Measurements from ENCODE around the gene HINFP.
"Not testable (repeated sequence)": the region's sequence is repeated elsewhere in the genome, so short reads cannot be mapped to it uniquely, and the experiment has no call there.

HINFP gene

GRCh38 chr11:119154178-119154577 lies 32.8 kb downstream of the HINFP start:
- Histone ChIP-seq H3K27ac (ENCODE audit: low read depth in 2 of 2, low read length in 2 of 2) (no peak overlapping the region), H3K36me3 (ENCODE audit: control insufficient read depth in 2 of 2, insufficient read depth in 2 of 2, low read length in 2 of 2) (no peaks in the 10 kb centered on the region), H3K9me3 (ENCODE audit: control insufficient read depth in 2 of 2, low read length in 2 of 2) (no peaks in the 10 kb centered on the region), H3K4me1 (ENCODE audit: control insufficient read depth in 2 of 2, insufficient read depth in 2 of 2, low read length in 2 of 2) (no peaks in the 10 kb centered on the region), H3K27me3 (ENCODE audit: control insufficient read depth in 2 of 2, insufficient read depth in 2 of 2, low read length in 2 of 2) (peaks cover 25 to 29% of the 10 kb centered on the region in 2 donors), H3K4me3 (ENCODE audit: low read length in 2 of 2) (no peak overlapping the region), H3K9ac (ENCODE audit: low read depth in 1 of 2, low read length in 2 of 2) (no peak overlapping the region)

DNA sequence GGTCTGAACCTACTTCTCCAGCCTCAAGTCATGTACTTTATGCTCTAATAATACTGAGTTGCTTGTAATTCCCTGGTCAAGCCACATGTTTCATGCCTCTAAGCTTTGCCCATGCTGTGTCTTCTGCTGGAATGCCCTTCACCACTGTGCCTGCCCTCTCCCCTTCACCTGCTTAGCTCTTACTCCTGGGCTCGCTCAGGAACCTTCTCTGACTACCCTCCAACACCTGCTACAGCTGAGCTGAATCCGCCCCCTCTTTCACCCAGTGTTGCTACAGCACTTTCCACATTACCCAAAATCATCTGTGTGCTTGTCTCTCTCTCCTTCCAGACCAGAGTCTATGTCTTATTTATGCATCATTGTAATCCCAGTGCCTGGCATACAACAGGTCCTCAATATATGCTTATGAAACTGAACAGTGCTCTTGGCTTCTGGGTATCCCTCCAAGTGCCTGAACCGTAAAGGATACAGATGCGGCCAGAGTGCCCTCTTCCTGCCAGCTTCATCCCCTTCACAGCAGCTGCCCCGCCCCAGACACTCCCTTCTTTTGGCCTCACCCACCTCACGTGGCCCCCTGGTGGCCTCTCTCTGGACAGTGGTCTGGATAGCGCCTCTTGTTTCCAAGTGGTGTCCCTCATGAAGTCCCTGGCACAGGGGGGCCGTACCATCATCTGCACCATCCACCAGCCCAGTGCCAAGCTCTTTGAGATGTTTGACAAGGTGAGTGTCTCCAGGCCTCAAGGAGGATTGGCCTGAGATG lies 34.5 kb downstream of the HINFP start:
- H3K36me3 ChIP-seq (ENCODE audit: control insufficient read depth in 2 of 2, insufficient read depth in 2 of 2, low read length in 2 of 2) = no peaks in the 10 kb centered on the region
- H3K4me3 ChIP-seq (ENCODE audit: low read length in 2 of 2) = no peak overlapping the region
- peaks cover 11 to 16% of the 10 kb centered on the region in 2 donors for H3K27me3 ChIP-seq (ENCODE audit: control insufficient read depth in 2 of 2, insufficient read depth in 2 of 2, low read length in 2 of 2)
- H3K9me3 ChIP-seq (ENCODE audit: control insufficient read depth in 2 of 2, low read length in 2 of 2) = no peaks in the 10 kb centered on the region
- H3K27ac ChIP-seq (ENCODE audit: low read depth in 2 of 2, low read length in 2 of 2) = no peak overlapping the region
- no peaks in the 10 kb centered on the region for H3K4me1 ChIP-seq (ENCODE audit: control insufficient read depth in 2 of 2, insufficient read depth in 2 of 2, low read length in 2 of 2)
- H3K9ac ChIP-seq (ENCODE audit: low read depth in 1 of 2, low read length in 2 of 2) = no peak overlapping the region

GRCh38 chr11:119156496-119156895 lies 35.1 kb downstream of the HINFP start:
- H3K9ac ChIP-seq (ENCODE audit: low read depth in 1 of 2, low read length in 2 of 2) = no peak overlapping the region

DNA sequence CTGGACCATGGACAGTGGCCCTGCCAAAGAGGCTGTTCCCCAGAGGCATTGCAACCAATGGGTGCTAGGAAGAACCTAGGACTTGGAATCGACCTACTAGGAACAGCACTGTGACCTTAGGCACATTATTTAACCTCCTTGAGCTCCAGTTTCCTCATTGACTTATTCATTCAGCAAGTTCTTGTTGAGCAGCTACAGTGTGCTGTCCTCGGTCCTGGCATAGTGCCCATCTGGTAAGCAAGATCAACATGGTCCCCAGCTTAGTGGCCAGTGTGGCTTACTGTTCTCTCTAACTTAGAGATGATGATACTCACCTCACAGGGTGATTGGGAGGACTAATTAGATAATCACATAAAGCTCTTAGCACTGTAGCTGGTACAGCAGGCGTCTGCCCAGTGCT lies 35.7 kb downstream of the HINFP start:
- Histone ChIP-seq H3K4me1 (ENCODE audit: control insufficient read depth in 2 of 2, insufficient read depth in 2 of 2, low read length in 2 of 2) (no peaks in the 10 kb centered on the region), H3K9ac (ENCODE audit: low read depth in 1 of 2, low read length in 2 of 2) (no peak overlapping the region), H3K27me3 (ENCODE audit: control insufficient read depth in 2 of 2, insufficient read depth in 2 of 2, low read length in 2 of 2) (peaks cover 8 to 10% of the 10 kb centered on the region in 2 donors), H3K9me3 (ENCODE audit: control insufficient read depth in 2 of 2, low read length in 2 of 2) (no peaks in the 10 kb centered on the region), H3K36me3 (ENCODE audit: control insufficient read depth in 2 of 2, insufficient read depth in 2 of 2, low read length in 2 of 2) (no peaks in the 10 kb centered on the region), H3K4me3 (ENCODE audit: low read length in 2 of 2) (no peak overlapping the region), H3K27ac (ENCODE audit: low read depth in 2 of 2, low read length in 2 of 2) (no peak overlapping the region)

More at GRCh38 chr11:119156496-119156895, 35.1 kb downstream of the HINFP start:
- no peaks in the 10 kb centered on the region for H3K4me1 ChIP-seq (ENCODE audit: control insufficient read depth in 2 of 2, insufficient read depth in 2 of 2, low read length in 2 of 2)
- no peak overlapping the region for H3K4me3 ChIP-seq (ENCODE audit: low read length in 2 of 2)
- peaks cover 11 to 13% of the 10 kb centered on the region in 2 donors for H3K27me3 ChIP-seq (ENCODE audit: control insufficient read depth in 2 of 2, insufficient read depth in 2 of 2, low read length in 2 of 2)
- no peaks in the 10 kb centered on the region for H3K36me3 ChIP-seq (ENCODE audit: control insufficient read depth in 2 of 2, insufficient read depth in 2 of 2, low read length in 2 of 2)
- H3K9me3 ChIP-seq (ENCODE audit: control insufficient read depth in 2 of 2, low read length in 2 of 2) = no peaks in the 10 kb centered on the region
- H3K27ac ChIP-seq (ENCODE audit: low read depth in 2 of 2, low read length in 2 of 2) = no peak overlapping the region

GRCh38 chr11:119158467-119158866 lies 37.1 kb downstream of the HINFP start:
- peaks cover 3 to 8% of the 10 kb centered on the region in 2 donors for H3K27me3 ChIP-seq (ENCODE audit: control insufficient read depth in 2 of 2, insufficient read depth in 2 of 2, low read length in 2 of 2)
- H3K36me3 ChIP-seq (ENCODE audit: control insufficient read depth in 2 of 2, insufficient read depth in 2 of 2, low read length in 2 of 2) = no peaks in the 10 kb centered on the region
- H3K27ac ChIP-seq (ENCODE audit: low read depth in 2 of 2, low read length in 2 of 2) = no peak overlapping the region
- no peaks in the 10 kb centered on the region for H3K9me3 ChIP-seq (ENCODE audit: control insufficient read depth in 2 of 2, low read length in 2 of 2)
- H3K9ac ChIP-seq (ENCODE audit: low read depth in 1 of 2, low read length in 2 of 2) = no peak overlapping the region
- no peaks in the 10 kb centered on the region for H3K4me1 ChIP-seq (ENCODE audit: control insufficient read depth in 2 of 2, insufficient read depth in 2 of 2, low read length in 2 of 2)
- H3K4me3 ChIP-seq (ENCODE audit: low read length in 2 of 2) = no peak overlapping the region

DNA sequence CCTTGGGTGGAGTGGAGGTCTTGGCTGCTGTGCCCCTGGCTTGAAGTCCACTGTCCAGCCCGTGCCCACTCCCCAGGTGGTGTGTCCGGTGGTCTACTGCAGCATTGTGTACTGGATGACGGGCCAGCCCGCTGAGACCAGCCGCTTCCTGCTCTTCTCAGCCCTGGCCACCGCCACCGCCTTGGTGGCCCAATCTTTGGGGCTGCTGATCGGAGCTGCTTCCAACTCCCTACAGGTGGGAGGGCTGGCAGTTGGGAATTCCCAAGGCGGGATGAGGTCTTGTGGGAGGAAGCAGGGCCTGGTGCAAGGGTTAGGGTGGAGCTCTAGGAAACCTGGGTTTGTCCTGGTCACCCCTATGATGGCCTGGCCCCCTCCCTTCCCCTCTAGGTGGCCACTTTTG lies 38.8 kb downstream of the HINFP start:
- Histone ChIP-seq H3K27ac (ENCODE audit: low read depth in 2 of 2, low read length in 2 of 2) (no peak overlapping the region), H3K27me3 (ENCODE audit: control insufficient read depth in 2 of 2, insufficient read depth in 2 of 2, low read length in 2 of 2) (no peaks in the 10 kb centered on the region), H3K4me1 (ENCODE audit: control insufficient read depth in 2 of 2, insufficient read depth in 2 of 2, low read length in 2 of 2) (no peaks in the 10 kb centered on the region), H3K9me3 (ENCODE audit: control insufficient read depth in 2 of 2, low read length in 2 of 2) (no peaks in the 10 kb centered on the region), H3K9ac (ENCODE audit: low read depth in 1 of 2, low read length in 2 of 2) (no peak overlapping the region), H3K36me3 (ENCODE audit: control insufficient read depth in 2 of 2, insufficient read depth in 2 of 2, low read length in 2 of 2) (no peaks in the 10 kb centered on the region), H3K4me3 (ENCODE audit: low read length in 2 of 2) (no peak overlapping the region)

DNA sequence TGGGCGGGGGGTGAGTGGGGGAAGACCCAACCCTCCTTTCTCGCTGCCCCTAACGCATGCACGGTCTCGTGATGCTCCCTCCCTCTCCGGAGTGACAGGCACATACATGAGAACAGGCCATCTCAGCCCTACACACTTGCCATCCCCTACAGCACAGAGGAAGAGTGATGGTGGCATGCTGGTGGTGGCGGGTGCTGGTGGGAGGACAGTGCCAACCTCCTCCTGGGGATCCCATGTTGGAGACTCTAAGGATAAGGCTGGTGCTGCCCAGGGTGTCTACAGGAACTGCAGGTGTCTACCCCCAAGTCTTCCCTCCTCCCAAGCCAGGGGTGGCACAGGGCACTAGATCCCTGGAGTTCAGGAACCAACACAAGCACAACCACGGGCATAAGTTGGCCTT lies 40.5 kb downstream of the HINFP start:
- Histone ChIP-seq H3K27me3 (ENCODE audit: control insufficient read depth in 2 of 2, insufficient read depth in 2 of 2, low read length in 2 of 2) (no peaks in the 10 kb centered on the region), H3K9ac (ENCODE audit: low read depth in 1 of 2, low read length in 2 of 2) (no peak overlapping the region), H3K4me3 (ENCODE audit: low read length in 2 of 2) (no peak overlapping the region), H3K9me3 (ENCODE audit: control insufficient read depth in 2 of 2, low read length in 2 of 2) (no peaks in the 10 kb centered on the region), H3K36me3 (ENCODE audit: control insufficient read depth in 2 of 2, insufficient read depth in 2 of 2, low read length in 2 of 2) (no peaks in the 10 kb centered on the region), H3K27ac (ENCODE audit: low read depth in 2 of 2, low read length in 2 of 2) (no peak overlapping the region), H3K4me1 (ENCODE audit: control insufficient read depth in 2 of 2, insufficient read depth in 2 of 2, low read length in 2 of 2) (no peaks in the 10 kb centered on the region)

DNA sequence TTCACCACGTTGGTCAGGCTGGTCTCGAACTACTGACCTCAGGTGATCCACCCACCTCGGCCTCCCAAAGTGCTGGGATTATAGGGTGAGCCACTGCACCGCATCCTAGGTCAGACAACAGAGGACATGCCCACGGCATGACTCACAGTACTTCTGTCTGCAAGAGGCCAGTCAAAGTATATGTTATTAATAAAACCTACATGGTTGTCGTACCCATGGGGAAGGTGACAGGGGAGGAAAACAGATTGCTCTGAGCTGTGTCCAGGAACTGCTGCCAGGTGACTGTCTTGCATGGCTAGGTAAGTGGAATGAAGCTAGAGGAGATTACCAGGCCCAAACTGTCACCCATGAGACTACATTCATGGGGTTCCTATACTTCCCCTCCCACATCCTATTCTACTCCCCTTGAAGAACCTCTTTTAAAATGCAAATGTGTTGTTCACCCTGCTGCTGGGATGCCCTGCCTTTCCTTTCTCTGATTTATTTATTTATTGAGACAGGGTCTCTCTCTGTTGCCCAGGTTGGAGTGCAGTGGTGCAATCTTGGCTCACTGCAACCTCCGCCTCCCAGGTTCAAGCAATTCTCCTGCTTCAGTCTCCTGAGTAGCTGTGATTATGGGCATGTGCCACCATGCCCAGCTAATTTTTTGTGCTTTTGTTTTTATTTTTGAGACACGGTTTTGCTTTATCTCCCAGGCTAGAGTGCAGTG lies 45.1 kb downstream of the HINFP start:
- H3K9ac ChIP-seq (ENCODE audit: low read depth in 1 of 2, low read length in 2 of 2) = no peak overlapping the region
- no peaks in the 10 kb centered on the region for H3K9me3 ChIP-seq (ENCODE audit: control insufficient read depth in 2 of 2, low read length in 2 of 2)
- H3K36me3 ChIP-seq (ENCODE audit: control insufficient read depth in 2 of 2, insufficient read depth in 2 of 2, low read length in 2 of 2) = no peaks in the 10 kb centered on the region
- H3K4me1 ChIP-seq (ENCODE audit: control insufficient read depth in 2 of 2, insufficient read depth in 2 of 2, low read length in 2 of 2) = peaks cover 9 to 11% of the 10 kb centered on the region in 2 donors
- no peak overlapping the region for H3K4me3 ChIP-seq (ENCODE audit: low read length in 2 of 2)
- H3K27me3 ChIP-seq (ENCODE audit: control insufficient read depth in 2 of 2, insufficient read depth in 2 of 2, low read length in 2 of 2) = no peaks in the 10 kb centered on the region
- no peak overlapping the region for H3K27ac ChIP-seq (ENCODE audit: low read depth in 2 of 2, low read length in 2 of 2)

- peaks cover 9 to 11% of the 10 kb centered on the region in 2 donors for H3K4me1 ChIP-seq (ENCODE audit: control insufficient read depth in 2 of 2, insufficient read depth in 2 of 2, low read length in 2 of 2)
- not testable (repeated sequence) for H3K4me3 ChIP-seq (ENCODE audit: low read length in 2 of 2); H3K9me3 ChIP-seq (ENCODE audit: control insufficient read depth in 2 of 2, low read length in 2 of 2); H3K36me3 ChIP-seq (ENCODE audit: control insufficient read depth in 2 of 2, insufficient read depth in 2 of 2, low read length in 2 of 2); H3K9ac ChIP-seq (ENCODE audit: low read depth in 1 of 2, low read length in 2 of 2); H3K27me3 ChIP-seq (ENCODE audit: control insufficient read depth in 2 of 2, insufficient read depth in 2 of 2, low read length in 2 of 2); H3K27ac ChIP-seq (ENCODE audit: low read depth in 2 of 2, low read length in 2 of 2)
These were observed 45.7 kb downstream of the HINFP start for GRCh38 chr11:119167077-119167458.

DNA sequence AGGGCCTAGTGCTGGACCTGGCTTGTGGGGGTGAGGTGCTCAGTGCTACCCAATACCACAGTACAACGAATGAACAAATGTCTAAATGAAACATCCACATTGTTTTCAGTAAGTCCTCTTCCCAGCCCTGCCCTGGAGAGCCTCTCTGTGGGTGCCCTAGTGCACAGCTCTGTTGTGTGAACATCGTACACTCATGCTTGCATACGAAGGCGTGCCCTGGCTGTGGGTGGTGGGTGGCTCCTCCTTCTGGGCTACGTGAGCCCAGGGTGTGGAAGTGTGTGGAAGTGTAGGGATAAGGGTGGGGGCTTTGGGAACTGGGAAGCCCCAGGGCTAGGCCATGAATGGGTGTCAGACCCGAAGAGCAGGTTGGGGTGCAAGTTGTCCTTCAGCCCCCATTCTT lies 46.6 kb downstream of the HINFP start:
- Histone ChIP-seq H3K27me3 (ENCODE audit: control insufficient read depth in 2 of 2, insufficient read depth in 2 of 2, low read length in 2 of 2) (no peaks in the 10 kb centered on the region), H3K4me1 (ENCODE audit: control insufficient read depth in 2 of 2, insufficient read depth in 2 of 2, low read length in 2 of 2) (peaks cover 9 to 11% of the 10 kb centered on the region in 2 donors), H3K4me3 (ENCODE audit: low read length in 2 of 2) (peak overlapping the region; percentile 84 to 86), H3K36me3 (ENCODE audit: control insufficient read depth in 2 of 2, insufficient read depth in 2 of 2, low read length in 2 of 2) (no peaks in the 10 kb centered on the region), H3K27ac (ENCODE audit: low read depth in 2 of 2, low read length in 2 of 2) (peak overlapping the region; percentile 83 to 86), H3K9ac (ENCODE audit: low read depth in 1 of 2, low read length in 2 of 2) (peak overlapping the region in 1 of 2 donors; percentile 86), H3K9me3 (ENCODE audit: control insufficient read depth in 2 of 2, low read length in 2 of 2) (no peaks in the 10 kb centered on the region)
